SJSA1 (cell line): Measurements from ENCODE around the gene KRT83. TPM values are rescaled to one million over a fixed set of nuclear protein-coding genes. Genes with fewer than 3 reads are reported as not detected.
"Not testable (repeated sequence)": the region's sequence is repeated elsewhere in the genome, so short reads cannot be mapped to it uniquely, and the experiment has no call there.

Experiments used
- DNase-seq, 2 experiments: peaks; one replicate each; pipeline ENCODE4 v3.0.0-alpha.2; 2015 to 2020; ENCODE audit warnings: low spot score in 2 of 2, low read depth in 1 of 2
- H3K27ac ChIP-seq: fragments of 250-450 bp; sonication (Bioruptor Pico); 2 replicates; pipeline ENCODE4 v1.5.1; 2020; ENCODE audit warnings: mild to moderate bottlenecking, moderate library complexity
- H3K27me3 ChIP-seq: fragments of 250-450 bp; sonication (Bioruptor Pico); replicated peaks from 2 replicates; pipeline ENCODE4 v1.5.1; 2020; ENCODE audit warnings: mild to moderate bottlenecking, moderate library complexity
- H3K36me3 ChIP-seq: fragments of 250-450 bp; sonication (Bioruptor Pico); 2 replicates; pipeline ENCODE4 v1.5.1; 2020; ENCODE audit warnings: mild to moderate bottlenecking
- H3K4me1 ChIP-seq: fragments of 250-450 bp; sonication (Bioruptor Pico); replicated peaks from 2 replicates; pipeline ENCODE4 v1.6.1; 2021; ENCODE audit warnings: mild to moderate bottlenecking
- H3K4me3 ChIP-seq: fragments of 250-450 bp; sonication (Bioruptor Pico); 2 replicates; pipeline ENCODE4 v1.5.1; 2020; ENCODE audit warnings: mild to moderate bottlenecking
- H3K9me3 ChIP-seq: fragments of 250-450 bp; sonication (Bioruptor Pico); replicated peaks from 2 replicates; pipeline ENCODE4 v1.5.1; 2020; ENCODE audit warnings: mild to moderate bottlenecking
- total RNA-seq: library from RNA; depleted of rRNA; stranded (reverse); fragments of >200 nt; shearing (Covaris generic); gene quantifications from 2 replicates; pipeline ENCODE4 v1.2.3, GENCODE V29; 2014

Gene KRT83
- total RNA-seq, 1 experiment from 2014 or later, result not detected

DNA sequence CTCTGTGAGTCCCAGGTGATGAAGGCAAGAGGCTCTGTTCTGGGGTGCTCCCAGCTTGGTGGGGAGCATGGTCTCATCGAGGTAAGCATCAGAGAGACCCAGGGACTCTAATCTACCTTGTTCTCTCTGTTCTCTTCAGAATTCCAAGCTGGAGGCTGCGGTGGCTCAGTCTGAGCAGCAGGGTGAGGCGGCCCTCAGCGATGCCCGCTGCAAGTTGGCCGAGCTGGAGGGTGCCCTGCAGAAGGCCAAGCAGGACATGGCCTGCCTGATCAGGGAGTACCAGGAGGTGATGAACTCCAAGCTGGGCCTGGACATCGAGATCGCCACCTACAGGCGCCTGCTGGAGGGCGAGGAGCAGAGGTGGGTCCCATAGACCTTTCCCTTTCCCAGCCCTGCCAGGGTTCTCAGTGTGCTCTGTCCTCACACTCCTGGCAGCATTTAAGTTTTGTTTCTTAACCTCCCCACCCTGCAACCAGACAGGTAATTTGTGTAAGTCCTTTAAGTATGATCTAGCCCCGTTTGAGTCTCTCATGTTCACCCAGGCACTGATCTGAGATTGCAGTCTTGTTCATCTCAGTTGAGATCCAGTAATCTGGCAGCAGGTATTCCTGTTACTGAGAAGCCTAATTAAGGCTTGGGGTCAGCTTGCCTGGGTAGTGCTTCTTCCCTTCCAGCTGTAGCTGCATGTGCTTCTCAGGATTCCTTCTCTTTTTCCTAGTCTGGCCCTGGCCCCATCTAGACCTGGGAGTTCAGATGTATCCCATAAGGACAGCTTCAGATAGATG is 15.1 kb downstream of the KRT83 start:
- DNase-seq, result no peak
- H3K4me1 ChIP-seq, result peaks cover 17% of the 10 kb centered on the region
- no peaks in the 10 kb centered on the region for H3K9me3 ChIP-seq
- H3K4me3 ChIP-seq, result no peak overlapping the region
- no peaks in the 10 kb centered on the region for H3K36me3 ChIP-seq
- no peak overlapping the region for H3K27ac ChIP-seq
- H3K27me3 ChIP-seq, result no peaks in the 10 kb centered on the region

DNA sequence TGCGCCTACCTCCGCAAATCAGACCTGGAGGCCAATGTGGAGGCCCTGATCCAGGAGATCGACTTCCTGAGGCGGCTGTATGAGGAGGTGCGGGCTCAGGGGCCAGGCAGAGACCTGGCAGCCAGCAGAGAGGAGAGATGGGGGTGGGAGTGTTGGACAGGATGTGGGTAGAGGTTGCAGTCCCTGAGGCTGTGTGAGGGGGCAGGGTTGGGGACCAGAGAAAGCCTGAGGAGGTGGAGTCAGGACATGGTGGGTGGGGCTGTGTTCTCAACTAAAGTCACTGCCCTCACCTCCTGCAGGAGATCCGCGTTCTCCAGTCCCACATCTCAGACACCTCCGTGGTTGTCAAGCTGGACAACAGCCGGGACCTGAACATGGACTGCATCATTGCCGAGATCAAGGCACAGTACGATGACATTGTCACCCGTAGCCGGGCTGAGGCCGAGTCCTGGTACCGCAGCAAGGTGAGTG is 16.2 kb downstream of the KRT83 start:
- H3K36me3 ChIP-seq, DNase-seq: not testable (repeated sequence)

DNA sequence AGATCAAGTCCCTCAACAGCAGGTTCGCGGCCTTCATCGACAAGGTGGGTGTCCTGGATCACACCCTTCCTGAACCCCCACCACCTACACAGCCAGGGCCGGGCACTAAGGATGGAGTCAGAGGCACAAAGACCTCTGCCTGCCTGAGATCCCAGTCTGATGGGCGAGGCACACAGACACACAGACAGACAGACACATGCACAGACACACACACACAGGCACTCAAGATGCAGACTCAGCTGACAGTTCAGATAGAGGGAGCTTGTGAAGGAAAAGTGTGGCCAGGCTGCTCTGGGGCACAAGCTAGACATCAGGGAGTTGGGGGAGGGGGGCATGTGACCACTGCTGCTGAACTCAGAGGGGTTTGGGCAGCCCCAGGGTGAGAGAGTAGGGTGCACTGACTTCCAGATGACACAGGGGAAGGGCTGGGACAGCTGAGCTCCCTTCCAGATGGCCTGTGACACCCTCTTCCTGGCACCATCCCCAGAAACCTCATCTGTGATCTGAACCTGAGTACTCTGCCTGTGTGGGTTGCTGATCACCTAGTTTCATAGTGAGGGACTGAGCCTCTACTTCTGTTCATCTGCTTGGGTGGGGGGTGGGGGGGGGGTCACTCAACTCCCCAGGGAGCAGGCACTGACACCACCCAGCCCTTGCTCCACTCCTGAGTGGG is 18.8 kb downstream of the KRT83 start:
- not testable (repeated sequence) for H3K4me1 ChIP-seq, DNase-seq, H3K4me3 ChIP-seq, H3K27ac ChIP-seq, H3K9me3 ChIP-seq, H3K36me3 ChIP-seq, H3K27me3 ChIP-seq

More for the DNA sequence above, 16.2 kb downstream of the KRT83 start:
- H3K9me3 ChIP-seq, H3K4me3 ChIP-seq, H3K27me3 ChIP-seq, H3K27ac ChIP-seq: not testable (repeated sequence)
- H3K4me1 ChIP-seq, result peaks cover 17% of the 10 kb centered on the region

DNA sequence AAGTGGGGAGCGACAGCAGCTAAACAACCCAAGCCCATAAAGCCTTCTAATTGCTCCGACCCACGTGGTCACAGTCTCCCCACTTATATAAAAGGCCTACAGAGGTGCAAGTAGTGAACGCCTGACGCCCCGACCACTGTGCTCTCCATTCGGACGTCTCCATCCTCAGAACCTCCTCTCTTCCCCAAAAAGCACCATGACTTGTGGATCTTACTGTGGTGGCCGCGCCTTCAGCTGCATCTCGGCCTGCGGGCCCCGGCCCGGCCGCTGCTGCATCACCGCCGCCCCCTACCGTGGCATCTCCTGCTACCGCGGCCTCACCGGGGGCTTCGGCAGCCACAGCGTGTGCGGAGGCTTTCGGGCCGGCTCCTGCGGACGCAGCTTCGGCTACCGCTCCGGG is 19.5 kb downstream of the KRT83 start:
- not testable (repeated sequence) for H3K27me3 ChIP-seq, DNase-seq, H3K36me3 ChIP-seq, H3K4me3 ChIP-seq, H3K27ac ChIP-seq, H3K4me1 ChIP-seq, H3K9me3 ChIP-seq

DNA sequence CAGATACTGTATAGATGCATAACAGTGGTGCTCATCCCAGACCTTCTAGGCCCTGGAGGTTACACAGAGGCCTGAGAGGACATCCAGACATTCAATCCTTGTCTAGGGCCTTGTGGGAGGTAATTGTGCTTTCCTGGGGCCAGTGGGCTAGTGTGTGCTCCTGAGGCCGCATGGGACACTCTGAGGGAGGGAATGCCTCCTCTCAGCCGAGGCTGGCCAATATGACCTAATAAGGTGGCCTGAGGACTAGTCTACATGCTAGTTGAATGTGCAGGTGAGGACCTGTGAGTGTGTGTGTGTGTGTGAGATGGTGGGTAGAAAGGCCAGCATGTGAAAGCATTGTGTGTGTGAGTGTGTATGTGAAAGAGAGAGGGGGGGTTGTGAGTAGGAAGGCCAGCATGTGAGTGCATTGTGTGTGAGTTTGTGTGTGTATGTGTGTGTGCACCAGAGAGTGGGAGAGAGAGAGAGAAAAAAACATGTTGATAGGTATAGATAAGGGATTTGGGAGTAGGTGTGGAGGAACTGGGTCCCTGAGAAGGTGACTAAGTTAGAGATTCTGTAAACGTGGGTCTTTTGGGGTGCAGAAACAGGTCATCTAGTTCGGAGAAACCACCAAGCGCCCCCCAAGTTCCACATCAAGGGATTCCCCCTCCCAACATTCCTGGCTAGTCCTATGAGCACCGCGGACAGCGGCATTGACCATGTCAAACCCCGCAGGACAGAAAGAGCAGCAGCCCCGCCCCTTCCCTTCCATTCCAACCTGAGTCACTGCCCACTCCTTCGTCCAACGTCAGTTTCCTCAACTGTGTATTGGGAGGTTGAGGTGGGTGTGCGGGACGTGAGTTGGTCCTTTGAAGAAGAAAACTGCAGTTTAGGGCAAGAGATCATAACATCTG is 20.2 kb downstream of the KRT83 start:
- Histone ChIP-seq H3K36me3 (no peaks in the 10 kb centered on the region), H3K27me3 (no peaks in the 10 kb centered on the region; the same call in 1 of the 2 replicates), H3K27ac (no peak overlapping the region), H3K4me1 (peaks cover 4% of the 10 kb centered on the region), H3K4me3 (no peak overlapping the region), H3K9me3 (no peaks in the 10 kb centered on the region)
- DNase-seq, result no peak

DNA sequence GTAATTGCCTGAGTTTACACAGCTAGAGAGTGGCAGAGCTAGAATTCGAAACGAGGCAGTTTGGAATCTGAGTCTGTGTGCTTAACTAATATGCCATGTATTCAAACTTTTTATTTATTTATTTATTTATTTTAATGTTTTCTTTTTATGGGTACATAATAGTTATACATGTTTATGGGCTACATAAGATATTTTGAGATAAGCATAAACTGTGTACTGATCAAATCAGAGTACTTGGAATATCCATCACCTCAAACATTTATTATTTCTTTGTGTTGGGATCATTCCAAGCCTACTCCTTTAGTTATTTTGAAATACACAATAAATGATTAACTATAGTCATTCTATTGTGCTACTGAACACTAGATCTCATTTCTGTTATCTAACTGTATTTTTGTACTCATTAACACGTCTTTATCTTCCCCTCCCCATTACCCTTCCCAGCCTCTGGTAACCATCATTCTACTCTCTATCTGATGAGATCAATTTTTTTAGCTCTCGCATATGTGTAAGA is 22.5 kb downstream of the KRT83 start:
- no peak overlapping the region for H3K4me3 ChIP-seq
- H3K27ac ChIP-seq, result no peak overlapping the region
- no peaks in the 10 kb centered on the region; the same call in 1 of the 2 replicates for H3K27me3 ChIP-seq
- no peaks in the 10 kb centered on the region for H3K4me1 ChIP-seq
- no peak for DNase-seq
- no peaks in the 10 kb centered on the region for H3K9me3 ChIP-seq
- no peaks in the 10 kb centered on the region for H3K36me3 ChIP-seq

DNA sequence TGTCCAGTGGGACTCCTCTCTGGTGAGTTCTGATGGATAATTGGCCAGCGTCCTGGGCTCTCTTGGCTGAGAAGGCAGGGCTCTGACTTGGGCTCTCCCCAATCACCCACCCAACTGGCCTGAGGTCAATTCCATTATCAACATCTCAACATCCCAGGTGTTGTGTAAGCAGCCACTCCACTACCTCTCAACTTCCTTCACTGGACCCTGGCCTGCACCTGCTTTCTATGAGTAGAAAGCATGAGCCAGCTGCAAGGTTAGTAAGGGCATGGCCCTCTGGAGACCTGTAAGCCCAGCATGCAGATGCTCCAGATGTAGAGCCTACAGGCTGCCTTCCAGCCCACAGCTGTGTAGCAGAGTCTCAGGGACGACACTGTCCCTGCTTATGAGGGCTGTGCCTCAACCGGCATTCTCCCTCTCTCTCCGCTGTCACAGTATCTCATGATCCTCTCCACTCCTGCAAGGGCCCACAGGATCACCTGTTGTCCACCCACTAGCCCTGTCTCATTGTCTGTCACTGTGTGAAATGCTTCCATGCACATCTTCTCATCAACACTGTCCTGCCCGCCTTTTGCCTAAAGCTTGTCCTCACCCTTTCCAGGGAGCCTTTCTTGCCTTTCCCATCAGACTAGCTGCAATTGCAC is 24.5 kb downstream of the KRT83 start:
- Histone ChIP-seq H3K27me3 (no peaks in the 10 kb centered on the region; the same call in 1 of the 2 replicates), H3K4me3 (no peak overlapping the region), H3K36me3 (no peaks in the 10 kb centered on the region), H3K27ac (no peak overlapping the region), H3K4me1 (no peaks in the 10 kb centered on the region), H3K9me3 (no peaks in the 10 kb centered on the region)
- no peak for DNase-seq

DNA sequence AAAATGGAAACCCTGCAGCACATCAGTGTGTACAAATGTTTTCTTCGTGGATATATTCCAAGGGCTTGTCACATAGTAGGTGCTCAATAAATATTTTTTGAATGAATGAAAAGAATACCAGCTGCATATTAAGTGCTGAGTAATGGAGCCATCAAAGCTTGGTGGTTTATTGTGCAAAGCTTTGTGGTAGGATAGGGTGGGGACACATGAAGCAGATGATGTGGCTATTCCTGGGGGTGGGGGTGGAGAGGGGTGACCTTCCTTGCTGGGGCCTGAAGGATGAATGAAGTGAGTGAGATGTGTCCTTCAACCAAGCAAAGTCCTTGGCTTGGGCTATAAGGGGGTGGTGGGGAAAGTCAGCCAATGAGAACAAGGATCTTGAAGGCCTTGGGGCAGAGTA is 25.5 kb downstream of the KRT83 start:
- DNase-seq, result no peak
- H3K4me3 ChIP-seq, result no peak overlapping the region
- no peaks in the 10 kb centered on the region for H3K9me3 ChIP-seq
- H3K36me3 ChIP-seq, result no peaks in the 10 kb centered on the region
- H3K27ac ChIP-seq, result no peak overlapping the region
- no peaks in the 10 kb centered on the region; the same call in 1 of the 2 replicates for H3K27me3 ChIP-seq
- H3K4me1 ChIP-seq, result no peaks in the 10 kb centered on the region

DNA sequence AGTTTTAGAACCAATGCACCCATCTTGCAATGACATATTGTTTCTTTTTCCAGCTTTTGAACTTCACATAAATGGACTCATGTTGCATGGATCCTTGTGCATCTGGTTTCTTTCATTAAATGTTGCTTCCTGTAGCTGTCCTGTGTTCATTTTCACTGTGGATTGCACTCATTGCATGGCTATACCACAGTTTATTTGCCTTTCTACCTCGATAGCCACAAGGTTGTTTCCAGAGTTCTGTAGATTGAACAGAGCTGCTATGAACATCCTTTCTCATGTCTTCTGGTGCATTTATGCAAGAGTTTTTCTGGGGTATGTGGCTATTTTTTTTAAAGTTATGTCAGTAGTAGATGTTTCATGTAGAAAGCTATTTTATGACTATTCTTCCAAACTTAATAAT is 26.4 kb downstream of the KRT83 start:
- no peak for DNase-seq
- no peak overlapping the region for H3K27ac ChIP-seq
- no peaks in the 10 kb centered on the region; the same call in 1 of the 2 replicates for H3K27me3 ChIP-seq
- H3K4me1 ChIP-seq, result no peaks in the 10 kb centered on the region
- no peak overlapping the region for H3K4me3 ChIP-seq
- no peaks in the 10 kb centered on the region for H3K9me3 ChIP-seq
- no peaks in the 10 kb centered on the region for H3K36me3 ChIP-seq

DNA sequence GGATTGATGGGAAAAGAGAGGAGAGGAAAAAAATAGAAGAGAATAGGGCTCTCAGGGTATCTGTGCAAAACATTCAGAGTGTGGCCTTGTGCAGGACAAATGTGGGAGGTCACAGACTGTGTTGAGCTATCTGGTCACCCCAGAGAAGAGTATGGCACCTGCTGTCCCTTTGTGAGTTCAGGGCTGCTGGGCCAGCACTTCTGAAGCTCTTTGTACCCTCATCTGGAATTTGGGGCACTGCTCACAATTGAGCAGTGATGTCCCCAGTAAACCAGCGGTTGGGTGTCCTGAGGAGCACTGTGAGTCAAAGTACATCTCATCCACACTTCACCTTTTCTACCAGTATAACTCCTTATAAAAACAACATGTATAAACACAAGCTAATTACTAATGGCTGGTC is 27.3 kb downstream of the KRT83 start:
- Histone ChIP-seq H3K27ac (no peak overlapping the region), H3K4me1 (no peaks in the 10 kb centered on the region), H3K9me3 (no peaks in the 10 kb centered on the region), H3K4me3 (no peak overlapping the region), H3K36me3 (no peaks in the 10 kb centered on the region), H3K27me3 (no peaks in the 10 kb centered on the region; the same call in 1 of the 2 replicates)
- DNase-seq, result no peak

DNA sequence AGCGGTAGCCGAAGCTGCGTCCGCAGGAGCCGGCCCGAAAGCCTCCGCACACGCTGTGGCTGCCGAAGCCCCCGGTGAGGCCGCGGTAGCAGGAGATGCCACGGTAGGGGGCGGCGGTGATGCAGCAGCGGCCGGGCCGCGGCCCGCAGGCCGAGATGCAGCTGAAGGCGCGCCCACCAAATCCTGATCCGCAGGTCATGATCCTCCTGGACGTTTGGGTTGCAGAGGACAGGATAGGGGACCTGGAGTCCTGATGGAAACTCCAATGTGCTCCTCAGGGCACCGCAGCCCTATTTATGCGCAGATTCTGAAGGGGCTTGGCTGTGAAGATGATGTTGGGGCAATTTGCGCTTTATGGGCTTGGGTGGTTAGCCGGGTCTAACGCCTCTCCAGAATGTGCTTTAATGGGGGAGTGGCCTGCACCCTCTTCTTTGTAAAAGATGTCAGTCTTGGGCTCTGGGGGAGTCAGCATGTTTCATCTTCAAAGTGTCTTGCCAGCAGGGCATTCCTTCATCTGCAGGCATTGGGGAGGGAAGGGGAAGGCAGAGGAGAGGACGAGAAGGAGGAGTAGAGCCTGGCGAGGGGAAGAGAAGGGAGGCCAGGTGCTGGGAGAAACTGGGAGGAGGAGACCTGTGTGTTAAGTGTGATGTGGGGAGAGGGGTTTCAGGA is 29.8 kb downstream of the KRT83 start, which contains the start of gene KRT81:
KRT81 (minus strand) TSS at position 268 of the 669 bp plus-strand sequence; CDS start at position 199, 69 bp downstream.
- DNase-seq, result no peak
- Histone ChIP-seq H3K4me3 (no peak within 1 kb of the TSS), H3K9me3 (no peaks in the 10 kb centered on the region), H3K27ac (no peak within 1 kb of the TSS), H3K27me3 (no peaks in the 10 kb centered on the region), H3K4me1 (peaks cover 3% of the 10 kb centered on the region; the same call in 1 of the 2 replicates), H3K36me3 (no peaks in the 10 kb centered on the region)

DNA sequence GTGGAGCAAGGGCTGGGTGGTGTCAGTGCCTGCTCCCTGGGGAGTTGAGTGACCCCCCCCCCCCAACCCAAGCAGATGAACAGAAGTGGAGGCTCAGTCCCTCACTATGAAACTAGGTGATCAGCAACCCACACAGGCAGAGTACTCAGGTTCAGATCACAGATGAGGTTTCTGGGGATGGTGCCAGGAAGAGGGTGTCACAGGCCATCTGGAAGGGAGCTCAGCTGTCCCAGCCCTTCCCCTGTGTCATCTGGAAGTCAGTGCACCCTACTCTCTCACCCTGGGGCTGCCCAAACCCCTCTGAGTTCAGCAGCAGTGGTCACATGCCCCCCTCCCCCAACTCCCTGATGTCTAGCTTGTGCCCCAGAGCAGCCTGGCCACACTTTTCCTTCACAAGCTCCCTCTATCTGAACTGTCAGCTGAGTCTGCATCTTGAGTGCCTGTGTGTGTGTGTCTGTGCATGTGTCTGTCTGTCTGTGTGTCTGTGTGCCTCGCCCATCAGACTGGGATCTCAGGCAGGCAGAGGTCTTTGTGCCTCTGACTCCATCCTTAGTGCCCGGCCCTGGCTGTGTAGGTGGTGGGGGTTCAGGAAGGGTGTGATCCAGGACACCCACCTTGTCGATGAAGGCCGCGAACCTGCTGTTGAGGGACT is 30.6 kb downstream of the KRT83 start:
- H3K27me3 ChIP-seq, DNase-seq, H3K36me3 ChIP-seq, H3K4me3 ChIP-seq, H3K27ac ChIP-seq, H3K9me3 ChIP-seq, H3K4me1 ChIP-seq: not testable (repeated sequence)
